Activated CD4-positive, CD25-positive, alpha-beta regulatory T cell treated with anti-CD3 and anti-CD28 coated beads, Interleukin-2, amount 50 U/mL, for 24 hours (primary cell): ENCODE data around the gene UBE2E2.

Source experiments
- ATAC-seq, 2 donors: fragments of 150-1000 bp; cut with Tn5 transposase; one replicate each; pipeline ENCODE4 v1.10.0; 2021; ENCODE audit warnings: mild to moderate bottlenecking in 1 of 2, moderate library complexity in 1 of 2

Gene UBE2E2

DNA sequence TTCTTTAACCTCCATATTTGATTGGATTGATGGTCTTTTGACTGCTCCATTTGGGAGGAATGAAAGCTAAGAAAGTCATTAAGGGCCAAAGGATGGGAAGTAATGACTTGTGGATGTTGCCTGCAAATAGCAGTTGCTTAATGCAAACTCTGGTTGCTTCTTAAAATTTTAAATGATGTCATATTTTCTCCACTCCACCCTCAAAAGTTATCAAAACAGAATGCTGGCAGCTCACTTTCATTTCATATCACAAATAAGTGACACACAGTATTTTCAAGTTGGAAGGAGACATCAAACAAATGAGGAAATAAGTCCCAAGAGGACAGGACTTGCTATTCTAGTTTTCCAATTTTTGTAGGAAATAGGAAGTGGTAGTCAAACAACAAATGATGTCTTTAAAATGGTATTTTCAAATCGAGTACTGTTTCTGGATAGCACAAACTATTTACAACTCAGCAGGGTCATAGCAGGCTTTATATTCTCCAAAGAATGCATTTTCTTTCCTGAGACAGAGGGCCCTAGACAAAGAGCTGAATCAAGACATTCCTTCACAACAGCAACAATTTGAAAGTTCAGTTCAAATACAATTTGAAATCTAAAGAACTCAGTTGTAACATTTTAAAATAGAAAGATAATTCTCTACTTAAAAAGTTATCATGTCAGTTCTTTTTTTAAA lies 437.5 kb downstream of the UBE2E2 start:
- no peak for ATAC-seq
